PC-9 (cell line): ENCODE data around the gene RXFP3.

ENCODE experiments used
- EZH2 ChIP-seq: fragments of 200-600 bp; sonication (generic); IDR thresholded peaks from 2 replicates; pipeline ENCODE4 v1.8.0; 2017; ENCODE audit warnings: antibody characterized with exemption, low read depth
- TF ChIP-seq, protein P1 (sequence below): fragments of 200-600 bp; sonication (generic); conservative IDR thresholded peaks from 2 replicates; pipeline ENCODE4 v1.6.1; 2017; ENCODE audit warnings: mixed run types, antibody characterized with exemption, mild to moderate bottlenecking, moderate library complexity

DNA sequence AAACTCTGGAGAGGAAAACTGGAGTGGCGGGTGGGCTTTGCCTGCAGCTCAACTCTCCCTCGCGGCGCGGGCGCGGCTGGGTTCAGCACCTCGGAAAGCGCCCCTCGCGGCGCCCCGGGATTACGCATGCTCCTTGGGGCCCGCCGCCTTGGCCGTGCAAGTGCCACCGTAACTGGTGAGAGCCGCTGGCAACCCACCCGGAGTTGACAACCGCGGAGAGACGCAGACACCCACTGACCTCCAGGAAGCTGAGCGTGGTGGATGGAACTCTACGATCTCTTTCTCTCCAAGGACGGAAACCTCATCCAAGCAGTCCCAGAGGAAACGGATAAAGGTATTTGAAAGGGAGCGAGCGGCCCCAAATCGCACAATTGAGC lies 194 bp upstream of the RXFP3 start:
- TF ChIP-seq, protein P1, sequence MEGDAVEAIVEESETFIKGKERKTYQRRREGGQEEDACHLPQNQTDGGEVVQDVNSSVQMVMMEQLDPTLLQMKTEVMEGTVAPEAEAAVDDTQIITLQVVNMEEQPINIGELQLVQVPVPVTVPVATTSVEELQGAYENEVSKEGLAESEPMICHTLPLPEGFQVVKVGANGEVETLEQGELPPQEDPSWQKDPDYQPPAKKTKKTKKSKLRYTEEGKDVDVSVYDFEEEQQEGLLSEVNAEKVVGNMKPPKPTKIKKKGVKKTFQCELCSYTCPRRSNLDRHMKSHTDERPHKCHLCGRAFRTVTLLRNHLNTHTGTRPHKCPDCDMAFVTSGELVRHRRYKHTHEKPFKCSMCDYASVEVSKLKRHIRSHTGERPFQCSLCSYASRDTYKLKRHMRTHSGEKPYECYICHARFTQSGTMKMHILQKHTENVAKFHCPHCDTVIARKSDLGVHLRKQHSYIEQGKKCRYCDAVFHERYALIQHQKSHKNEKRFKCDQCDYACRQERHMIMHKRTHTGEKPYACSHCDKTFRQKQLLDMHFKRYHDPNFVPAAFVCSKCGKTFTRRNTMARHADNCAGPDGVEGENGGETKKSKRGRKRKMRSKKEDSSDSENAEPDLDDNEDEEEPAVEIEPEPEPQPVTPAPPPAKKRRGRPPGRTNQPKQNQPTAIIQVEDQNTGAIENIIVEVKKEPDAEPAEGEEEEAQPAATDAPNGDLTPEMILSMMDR = no peak
- TF ChIP-seq EZH2 = no peak
